DOHH2 (cell line): ENCODE results near the gene SOX10.

Experiments
- EZH2phosphoT487 ChIP-seq: fragments of 200-600 bp; sonication (generic); IDR thresholded peaks from 2 replicates; pipeline ENCODE4 v1.6.1; 2017; ENCODE audit warnings: borderline replicate concordance, mild to moderate bottlenecking, antibody characterized with exemption, low read length, moderate library complexity, mixed read lengths
- TF ChIP-seq, protein P1 (sequence below): fragments of 200-600 bp; sonication (generic); IDR thresholded peaks from one replicate; pipeline ENCODE4 v1.5.1; 2014; ENCODE audit warnings: antibody characterized with exemption, mild to moderate bottlenecking, low read depth, low read length; ENCODE audit not compliant: poor library complexity, severe bottlenecking

- TF ChIP-seq, protein P1, sequence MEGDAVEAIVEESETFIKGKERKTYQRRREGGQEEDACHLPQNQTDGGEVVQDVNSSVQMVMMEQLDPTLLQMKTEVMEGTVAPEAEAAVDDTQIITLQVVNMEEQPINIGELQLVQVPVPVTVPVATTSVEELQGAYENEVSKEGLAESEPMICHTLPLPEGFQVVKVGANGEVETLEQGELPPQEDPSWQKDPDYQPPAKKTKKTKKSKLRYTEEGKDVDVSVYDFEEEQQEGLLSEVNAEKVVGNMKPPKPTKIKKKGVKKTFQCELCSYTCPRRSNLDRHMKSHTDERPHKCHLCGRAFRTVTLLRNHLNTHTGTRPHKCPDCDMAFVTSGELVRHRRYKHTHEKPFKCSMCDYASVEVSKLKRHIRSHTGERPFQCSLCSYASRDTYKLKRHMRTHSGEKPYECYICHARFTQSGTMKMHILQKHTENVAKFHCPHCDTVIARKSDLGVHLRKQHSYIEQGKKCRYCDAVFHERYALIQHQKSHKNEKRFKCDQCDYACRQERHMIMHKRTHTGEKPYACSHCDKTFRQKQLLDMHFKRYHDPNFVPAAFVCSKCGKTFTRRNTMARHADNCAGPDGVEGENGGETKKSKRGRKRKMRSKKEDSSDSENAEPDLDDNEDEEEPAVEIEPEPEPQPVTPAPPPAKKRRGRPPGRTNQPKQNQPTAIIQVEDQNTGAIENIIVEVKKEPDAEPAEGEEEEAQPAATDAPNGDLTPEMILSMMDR: no peak
- no peak for TF ChIP-seq EZH2phosphoT487
These were observed 5.9 kb upstream of the SOX10 start for GRCh38 chr22:37990301-37990700.
